PC-9 (cell line): ENCODE measurements around the gene IFI44L. TPM values are rescaled to one million over a fixed set of nuclear protein-coding genes. Genes with fewer than 3 reads are reported as not detected.

Experiments
- BruUV-seq: library from RNA; stranded (reverse); fragments of 400-500 nt; replicated peaks from 2 replicates; lab custom pipeline; 2021; lab: Mats Ljungman, UMichigan
- CTCF ChIA-PET: fragments of 300-600 bp; sonication (Branson Sonifier 250); formaldehyde crosslinking; loops from one replicate; lab custom pipeline; 2022; ENCODE audit warnings: antibody characterized with exemption; lab: Charles Lee
- POLR2A ChIA-PET: fragments of 300-600 bp; sonication (Branson Sonifier 250); formaldehyde crosslinking; loops from one replicate; lab custom pipeline; 2022; ENCODE audit warnings: antibody characterized with exemption; ENCODE audit not compliant: unreplicated experiment; lab: Charles Lee
- DNase-seq, 2 experiments: peaks; one replicate each; pipeline versions ENCODE4 v3.0.0 to v3.0.0-alpha.2; 2015 to 2022; ENCODE audit warnings: mixed read lengths in 1 of 2
- H2AFZ ChIP-seq: fragments of 200-600 bp; sonication (generic); 2 replicates; pipeline ENCODE4 v1.8.1; 2017; ENCODE audit warnings: antibody characterized with exemption
- H3F3A ChIP-seq: fragments of 200-600 bp; sonication (generic); 2 replicates; pipeline ENCODE4 v1.8.1; 2017; ENCODE audit warnings: antibody characterized with exemption, mild to moderate bottlenecking, low read depth; ENCODE audit not compliant: insufficient read depth
- H3K27ac ChIP-seq: fragments of 200-600 bp; sonication (generic); 2 replicates; pipeline ENCODE4 v1.6.1; 2016; ENCODE audit warnings: mixed run types
- H3K27me3 ChIP-seq: fragments of 200-600 bp; sonication (generic); 2 replicates; pipeline ENCODE4 v1.6.1; 2016; ENCODE audit warnings: low read depth, mixed run types; ENCODE audit not compliant: insufficient read depth
- H3K36me3 ChIP-seq: fragments of 200-600 bp; sonication (generic); 2 replicates; pipeline ENCODE4 v1.6.1; 2016; ENCODE audit warnings: low read depth, mixed run types
- H3K4me1 ChIP-seq: fragments of 200-600 bp; sonication (generic); replicated peaks from 2 replicates; pipeline ENCODE4 v1.6.1; 2016; ENCODE audit warnings: mixed run types; ENCODE audit not compliant: insufficient read depth
- H3K4me2 ChIP-seq: fragments of 200-600 bp; sonication (generic); 2 replicates; pipeline ENCODE4 v1.6.1; 2017; ENCODE audit warnings: mixed run types
- H3K4me3 ChIP-seq: fragments of 200-600 bp; sonication (generic); 2 replicates; pipeline ENCODE4 v1.6.1; 2016; ENCODE audit warnings: mixed run types
- H3K79me2 ChIP-seq: fragments of 200-600 bp; sonication (generic); 2 replicates; pipeline ENCODE4 v1.6.1; 2017; ENCODE audit warnings: low read depth, mixed run types
- H3K9me2 ChIP-seq: fragments of 200-600 bp; sonication (generic); 2 replicates; pipeline ENCODE4 v1.8.1; 2017; ENCODE audit warnings: mild to moderate bottlenecking; ENCODE audit not compliant: insufficient read depth
- H3K9me3 ChIP-seq: fragments of 200-600 bp; sonication (generic); 2 replicates; pipeline ENCODE4 v1.8.1; 2016; ENCODE audit warnings: low read depth; ENCODE audit not compliant: insufficient read depth
- H4K20me1 ChIP-seq: fragments of 200-600 bp; sonication (generic); 2 replicates; pipeline ENCODE4 v1.8.1; 2017; ENCODE audit not compliant: insufficient read depth
- CTCF ChIP-seq: fragments of 200-600 bp; sonication (generic); conservative IDR thresholded peaks from 2 replicates; pipeline ENCODE4 v1.6.1; 2017; ENCODE audit warnings: mixed run types, antibody characterized with exemption, mild to moderate bottlenecking, moderate library complexity
- EZH2 ChIP-seq: fragments of 200-600 bp; sonication (generic); IDR thresholded peaks from 2 replicates; pipeline ENCODE4 v1.8.0; 2017; ENCODE audit warnings: antibody characterized with exemption, low read depth
- intact Hi-C: fragments of 100-400 bp; cut with micrococcal nuclease; formaldehyde crosslinking; loops from one replicate; pipeline ENCODE4 v1.10.0; 2022; ENCODE audit not compliant: unreplicated experiment
- total RNA-seq: library from RNA; stranded (reverse); gene quantifications from 2 replicates; pipeline ENCODE4 v1.2.3, GENCODE V29; 2021

IFI44L gene
- total RNA-seq, 1 experiment from 2014 or later, result 0.70 TPM

GRCh38 chr1:78607944-78608343, 12.3 kb upstream of the IFI44L start:
- H3K79me2 ChIP-seq, result no peaks in the 10 kb centered on the region
- no peak overlapping the region for H3K4me2 ChIP-seq
- H3K36me3 ChIP-seq, result no peaks in the 10 kb centered on the region
- no peaks in the 10 kb centered on the region for H3K27me3 ChIP-seq
- CTCF ChIA-PET, result no interaction called here
- H4K20me1 ChIP-seq, result no peaks in the 10 kb centered on the region
- TF ChIP-seq CTCF (no peak), EZH2 (no peak)
- H2AFZ ChIP-seq, result no peak overlapping the region
- POLR2A ChIA-PET, result no interaction called here
- no peaks in the 10 kb centered on the region for H3K9me3 ChIP-seq
- no TSS peak for BruUV-seq
- intact Hi-C loops, result loop anchor here (1.0 kb wide), 2 partner anchors 463 to 477 kb away; no protein-coding TSS in a partner anchor
- no peaks in the 10 kb centered on the region for H3K4me1 ChIP-seq
- no peak for DNase-seq
- H3K9me2 ChIP-seq, result no peaks in the 10 kb centered on the region
- H3K27ac ChIP-seq, result no peak overlapping the region
- no peak overlapping the region for H3K4me3 ChIP-seq
- no peaks in the 10 kb centered on the region for H3F3A ChIP-seq

GRCh38 chr1:78617615-78618026, 2.6 kb upstream of the IFI44L start:
- no peaks in the 10 kb centered on the region for H3K9me2 ChIP-seq
- H3K9me3 ChIP-seq, result no peaks in the 10 kb centered on the region
- no peak overlapping the region for H3K4me3 ChIP-seq
- intact Hi-C loops, result loop anchor here (1.0 kb wide), 1 partner anchor 59 kb away; no protein-coding TSS in a partner anchor
- no peak overlapping the region for H2AFZ ChIP-seq
- POLR2A ChIA-PET, result no interaction called here
- CTCF ChIA-PET, result interaction anchor here (0.5 kb wide), 1 partner anchor 488 kb away, joined by 6 read pairs; no protein-coding TSS in a partner anchor
- H3K79me2 ChIP-seq, result no peaks in the 10 kb centered on the region
- no peak overlapping the region for H3K27ac ChIP-seq
- no TSS peak for BruUV-seq
- peak; percentile 83 for TF ChIP-seq CTCF
- no peak for TF ChIP-seq EZH2
- H3K4me1 ChIP-seq, result peaks cover 13% of the 10 kb centered on the region
- no peaks in the 10 kb centered on the region for H3K27me3 ChIP-seq
- peak overlapping the region; percentile 1; the same call in 1 of the 2 replicates for H3K4me2 ChIP-seq
- H3F3A ChIP-seq, result peaks cover 14% of the 10 kb centered on the region; the same call in 1 of the 2 replicates
- DNase-seq, result peak; percentile 31 to 53
- H4K20me1 ChIP-seq, result no peaks in the 10 kb centered on the region
- no peaks in the 10 kb centered on the region for H3K36me3 ChIP-seq

- ChIA-PET POLR2A (no interaction called here), CTCF (no interaction called here)
- Histone ChIP-seq H3K36me3 (no peaks in the 10 kb centered on the region), H3K4me1 (peaks cover 13% of the 10 kb centered on the region), H4K20me1 (no peaks in the 10 kb centered on the region), H3K4me2 (no peak overlapping the region), H3K79me2 (no peaks in the 10 kb centered on the region), H3K27me3 (no peaks in the 10 kb centered on the region), H3K27ac (no peak overlapping the region), H3K9me3 (no peaks in the 10 kb centered on the region), H2AFZ (no peak overlapping the region), H3K4me3 (no peak overlapping the region), H3K9me2 (no peaks in the 10 kb centered on the region), H3F3A (peaks cover 14% of the 10 kb centered on the region; the same call in 1 of the 2 replicates)
- intact Hi-C loops, result no loop called here
- BruUV-seq, result no TSS peak
- no peak for TF ChIP-seq CTCF
- no peak for TF ChIP-seq EZH2
- no peak for DNase-seq
Measured at GRCh38 chr1:78619032-78619431, 1.2 kb upstream of the IFI44L start.
